ENCODE data around the gene SORCS1. TPM values are rescaled to one million over a fixed set of nuclear protein-coding genes. Genes with fewer than 3 reads are reported as not detected.

SORCS1 gene
- total RNA-seq, 1 experiment from 2014 or later: not detected

DNA sequence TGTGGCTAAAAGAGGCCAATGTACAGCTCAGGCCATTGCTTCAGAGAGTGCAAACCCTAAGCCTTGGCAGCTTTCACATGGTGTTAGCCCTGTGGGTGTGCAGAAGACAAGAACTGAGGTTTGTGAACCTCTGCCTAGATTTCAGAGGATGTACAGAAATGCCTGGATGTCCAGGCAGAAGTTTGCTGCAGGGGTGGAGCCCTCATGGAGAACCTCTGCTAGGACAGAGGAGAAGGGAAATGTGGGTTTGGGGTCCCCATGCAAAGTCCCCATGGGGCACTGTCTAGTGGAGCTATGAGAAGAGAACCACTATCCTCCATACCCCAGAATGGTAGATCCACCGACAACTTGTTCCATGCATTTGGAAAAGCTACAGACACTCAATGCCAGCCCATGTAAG is 12.4 kb downstream of the SORCS1 start:
- no peak overlapping the region for H3K27ac Mint-ChIP-seq (ENCODE audit: unreplicated experiment)
- no peaks in the 10 kb centered on the region for H3K4me1 ChIP-seq
- no peak overlapping the region for H3K4me3 ChIP-seq (ENCODE audit: low read depth, low read length)
- BruUV-seq (replicated peaks): no TSS peak
- H3K36me3 Mint-ChIP-seq (ENCODE audit: insufficient read depth, unreplicated experiment): no peaks in the 10 kb centered on the region
- no peaks in the 10 kb centered on the region for H3K27me3 Mint-ChIP-seq (ENCODE audit: insufficient read depth, unreplicated experiment)
- intact Hi-C loops (cut with micrococcal nuclease; ENCODE audit: unreplicated experiment): no loop called here
- H3K27me3 ChIP-seq (replicated peaks; ENCODE audit: control insufficient read depth, insufficient read depth, low read length): no peaks in the 10 kb centered on the region
- ChIA-PET CTCF (no interaction called here), POLR2A (no interaction called here)
- H3K4me1 Mint-ChIP-seq (ENCODE audit: low read depth, unreplicated experiment): no peaks in the 10 kb centered on the region
- H3K9me3 Mint-ChIP-seq (ENCODE audit: unreplicated experiment): peaks cover 37% of the 10 kb centered on the region
- no peak overlapping the region for H3K4me3 Mint-ChIP-seq (ENCODE audit: unreplicated experiment)
- no peak for DNase-seq
- no peaks in the 10 kb centered on the region; the same call in 1 of the 2 replicates for H3K9me3 ChIP-seq
- TF ChIP-seq, protein P1, sequence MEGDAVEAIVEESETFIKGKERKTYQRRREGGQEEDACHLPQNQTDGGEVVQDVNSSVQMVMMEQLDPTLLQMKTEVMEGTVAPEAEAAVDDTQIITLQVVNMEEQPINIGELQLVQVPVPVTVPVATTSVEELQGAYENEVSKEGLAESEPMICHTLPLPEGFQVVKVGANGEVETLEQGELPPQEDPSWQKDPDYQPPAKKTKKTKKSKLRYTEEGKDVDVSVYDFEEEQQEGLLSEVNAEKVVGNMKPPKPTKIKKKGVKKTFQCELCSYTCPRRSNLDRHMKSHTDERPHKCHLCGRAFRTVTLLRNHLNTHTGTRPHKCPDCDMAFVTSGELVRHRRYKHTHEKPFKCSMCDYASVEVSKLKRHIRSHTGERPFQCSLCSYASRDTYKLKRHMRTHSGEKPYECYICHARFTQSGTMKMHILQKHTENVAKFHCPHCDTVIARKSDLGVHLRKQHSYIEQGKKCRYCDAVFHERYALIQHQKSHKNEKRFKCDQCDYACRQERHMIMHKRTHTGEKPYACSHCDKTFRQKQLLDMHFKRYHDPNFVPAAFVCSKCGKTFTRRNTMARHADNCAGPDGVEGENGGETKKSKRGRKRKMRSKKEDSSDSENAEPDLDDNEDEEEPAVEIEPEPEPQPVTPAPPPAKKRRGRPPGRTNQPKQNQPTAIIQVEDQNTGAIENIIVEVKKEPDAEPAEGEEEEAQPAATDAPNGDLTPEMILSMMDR (IDR thresholded peaks at IDR 0.05; ENCODE audit: insufficient read depth in 1 of 2, low read depth in 1 of 2, low read length in 1 of 2, severe bottlenecking in 1 of 2, unreplicated experiment in 1 of 2): no peak
- H3K36me3 ChIP-seq (ENCODE audit: control insufficient read depth, insufficient read depth, low read length): no peaks in the 10 kb centered on the region

DNA sequence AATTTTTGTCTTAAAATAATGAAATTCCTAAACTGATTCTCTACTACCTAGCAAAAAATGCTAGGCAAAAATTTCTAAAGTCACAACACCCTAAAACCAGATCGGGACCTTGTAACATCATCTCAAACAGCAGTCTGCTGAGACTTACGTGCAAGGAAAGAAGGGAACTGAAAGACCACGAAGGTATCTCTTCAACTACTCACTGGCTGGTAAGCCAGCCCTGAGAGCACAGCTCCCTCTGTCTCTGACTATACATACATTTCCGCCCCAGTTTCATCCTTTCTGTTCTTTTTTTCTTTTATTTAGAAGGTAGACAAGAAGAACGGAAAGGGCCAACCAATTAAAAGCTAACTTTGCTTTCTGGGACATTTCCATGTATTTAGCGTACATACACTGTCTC is 15.6 kb downstream of the SORCS1 start:
- H3K27ac Mint-ChIP-seq (ENCODE audit: unreplicated experiment): no peak overlapping the region
- Histone ChIP-seq H3K9me3 (no peaks in the 10 kb centered on the region; the same call in 1 of the 2 replicates), H3K27me3 (replicated peaks; ENCODE audit: control insufficient read depth, insufficient read depth, low read length) (no peaks in the 10 kb centered on the region), H3K36me3 (ENCODE audit: control insufficient read depth, insufficient read depth, low read length) (no peaks in the 10 kb centered on the region), H3K4me3 (ENCODE audit: low read depth, low read length) (no peak overlapping the region), H3K4me1 (no peaks in the 10 kb centered on the region)
- peaks cover 37% of the 10 kb centered on the region for H3K9me3 Mint-ChIP-seq (ENCODE audit: unreplicated experiment)
- H3K4me1 Mint-ChIP-seq (ENCODE audit: low read depth, unreplicated experiment): no peaks in the 10 kb centered on the region
- H3K27me3 Mint-ChIP-seq (ENCODE audit: insufficient read depth, unreplicated experiment): no peaks in the 10 kb centered on the region
- TF ChIP-seq, protein P1 (IDR thresholded peaks at IDR 0.05; ENCODE audit: insufficient read depth in 1 of 2, low read depth in 1 of 2, low read length in 1 of 2, severe bottlenecking in 1 of 2, unreplicated experiment in 1 of 2): no peak
- ChIA-PET POLR2A (no interaction called here), CTCF (no interaction called here)
- no peak for DNase-seq
- no TSS peak for BruUV-seq (replicated peaks)
- no peaks in the 10 kb centered on the region for H3K36me3 Mint-ChIP-seq (ENCODE audit: insufficient read depth, unreplicated experiment)
- no peak overlapping the region for H3K4me3 Mint-ChIP-seq (ENCODE audit: unreplicated experiment)
- intact Hi-C loops (cut with micrococcal nuclease; ENCODE audit: unreplicated experiment): no loop called here

DNA sequence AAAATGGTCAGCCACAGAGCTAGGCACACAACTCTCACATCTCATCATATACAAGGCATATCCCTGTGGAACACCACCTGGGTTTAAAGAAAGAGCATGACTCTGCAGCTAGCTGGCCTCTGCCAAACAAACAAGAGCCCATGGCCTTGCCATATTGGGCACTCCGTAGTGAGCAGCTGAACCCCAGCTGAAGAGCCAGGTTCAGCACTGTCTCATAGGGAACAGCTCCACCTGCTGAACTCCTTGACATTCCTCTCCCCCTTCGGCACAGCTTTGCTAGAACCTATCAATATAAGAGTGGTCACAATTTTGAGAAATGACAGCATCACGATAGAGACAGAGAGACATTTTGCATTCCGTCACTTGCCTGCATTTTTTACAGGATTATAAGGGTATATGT is 20.0 kb downstream of the SORCS1 start:
- Histone ChIP-seq H3K4me1 (no peaks in the 10 kb centered on the region), H3K36me3 (ENCODE audit: control insufficient read depth, insufficient read depth, low read length) (no peaks in the 10 kb centered on the region), H3K4me3 (ENCODE audit: low read depth, low read length) (no peak overlapping the region), H3K9me3 (no peaks in the 10 kb centered on the region), H3K27me3 (replicated peaks; ENCODE audit: control insufficient read depth, insufficient read depth, low read length) (no peaks in the 10 kb centered on the region)
- Mint-ChIP-seq H3K27me3 (ENCODE audit: insufficient read depth, unreplicated experiment) (no peaks in the 10 kb centered on the region), H3K27ac (ENCODE audit: unreplicated experiment) (no peak overlapping the region), H3K4me3 (ENCODE audit: unreplicated experiment) (no peak overlapping the region), H3K36me3 (ENCODE audit: insufficient read depth, unreplicated experiment) (no peaks in the 10 kb centered on the region), H3K4me1 (ENCODE audit: low read depth, unreplicated experiment) (no peaks in the 10 kb centered on the region), H3K9me3 (ENCODE audit: unreplicated experiment) (peaks cover 2% of the 10 kb centered on the region)
- no TSS peak for BruUV-seq (replicated peaks)
- DNase-seq: peak in 1 of 2 experiments; percentile 6
- ChIA-PET POLR2A (no interaction called here), CTCF (no interaction called here)
- intact Hi-C loops (cut with micrococcal nuclease; ENCODE audit: unreplicated experiment): loop anchor here (5.0 kb wide), 2 partner anchors 347 to 437 kb away; no protein-coding TSS in a partner anchor
- TF ChIP-seq, protein P1 (IDR thresholded peaks at IDR 0.05; ENCODE audit: insufficient read depth in 1 of 2, low read depth in 1 of 2, low read length in 1 of 2, severe bottlenecking in 1 of 2, unreplicated experiment in 1 of 2): no peak

All from Caco-2 (cell line).